H1 (cell line): ENCODE measurements around the gene EPB41L2. TPM values are rescaled to one million over a fixed set of nuclear protein-coding genes. Genes with fewer than 3 reads are reported as not detected.

Source experiments
- BCL11A ChIP-seq, 2 experiments: IDR thresholded peaks; one replicate each; pipeline ENCODE4 v1.6.1; 2011; ENCODE audit warnings: low read depth in 2 of 2, low read length in 2 of 2, mild to moderate bottlenecking in 2 of 2
- RFX5 ChIP-seq: IDR thresholded peaks from 2 replicates; pipeline ENCODE4 v1.6.1; 2011; ENCODE audit warnings: low read depth, low read length, improper control_type of control experiment, borderline replicate concordance
- RNF2 ChIP-seq: fragments of 200-900, 300-1000 bp; sonication (generic); IDR thresholded peaks from 2 replicates; pipeline ENCODE4 v1.7.1; 2016; ENCODE audit warnings: borderline replicate concordance, low read depth, mild to moderate bottlenecking, antibody characterized with exemption, low read length; ENCODE audit not compliant: poor library complexity, severe bottlenecking; ENCODE audit errors: missing control alignments
- polyA plus RNA-seq, 7 experiments: library from polyadenylated mRNA; depleted of rRNA in 3 of 7; stranded (reverse) in 5 of 7; unstranded in 2 of 7; fragments of >200 nt in 5 of 7; fragments of 200-250 nt in 2 of 7; gene quantifications; 1 replicate in 5 of 7; 2 replicates in 1 of 7; 4 replicates in 1 of 7; pipeline versions ENCODE4 v1.2.1 to v1.2.3, GENCODE V29; 2011 to 2013; ENCODE audit warnings: missing spikeins in 2 of 7, mixed read lengths in 2 of 7
- total RNA-seq: library from RNA; stranded (reverse); fragmentation: NEBNext Ultra II Directional; extraction: Animal tissue kit (Norgen Biotek cat#: 25700); gene quantifications from 2 replicates; pipeline ENCODE4 v1.2.1, GENCODE V29; 2021

The EPB41L2 gene
- total and polyA plus RNA-seq, 2 of the 8 experiments (the other 6 are each of a cell fraction or from before 2014, with no cell fraction given) = 22.5 to 123 TPM

GRCh38 chr6:130920969-130921368, 142.1 kb downstream of the EPB41L2 start (continued):
- no peak for TF ChIP-seq RFX5
- TF ChIP-seq RNF2 = no peak
- TF ChIP-seq BCL11A (IDR thresholded peaks at IDR 0.05; ENCODE audit: low read depth in 2 of 2, low read length in 2 of 2) = no peak
